IMR-90 (cell line): Measurements from ENCODE around the gene YIPF6. TPM values are rescaled to one million over a fixed set of nuclear protein-coding genes. Genes with fewer than 3 reads are reported as not detected.

ENCODE experiments used
- ATAC-seq: fragments of 200-7000 bp; cut with Tn5 transposase; 2 replicates; pipeline ENCODE4 v1.9.1; 2020; ENCODE audit warnings: low read depth, mild to moderate bottlenecking, moderate library complexity
- BruUV-seq: library from RNA; stranded (reverse); fragments of 400-500 nt; replicated peaks from 2 replicates; lab custom pipeline; 2021; lab: Mats Ljungman, UMichigan
- CTCF ChIA-PET: fragments of 300-600 bp; formaldehyde crosslinking; extraction: SDS; loops from one replicate; lab custom pipeline; 2021; ENCODE audit warnings: antibody characterized with exemption; lab: Yijun Ruan, JAX
- POLR2A ChIA-PET: fragments of 300-600 bp; sonication (Branson Sonifier 250); formaldehyde crosslinking; loops from one replicate; lab custom pipeline; 2022; ENCODE audit warnings: antibody characterized with exemption; ENCODE audit not compliant: unreplicated experiment; lab: Charles Lee
- DNase-seq: peaks from one replicate; pipeline ENCODE4 v3.0.0; 2013
- H2AFZ ChIP-seq: replicated peaks from 2 replicates; pipeline ENCODE3; 2013; ENCODE audit warnings: low read length, mild to moderate bottlenecking; ENCODE audit not compliant: poor library complexity
- H2AK5ac ChIP-seq: 2 replicates; pipeline ENCODE4 v1.6.1; 2013; ENCODE audit warnings: low read depth, low read length, inconsistent platforms
- H2AK9ac ChIP-seq: replicated peaks from 2 replicates; pipeline ENCODE3; 2013; ENCODE audit warnings: mild to moderate bottlenecking, low read depth, low read length, moderate library complexity; ENCODE audit not compliant: poor library complexity
- H2BK120ac ChIP-seq: 2 replicates; pipeline ENCODE4 v1.6.1; 2013; ENCODE audit warnings: low read depth, low read length, inconsistent platforms
- H2BK15ac ChIP-seq: 3 replicates; pipeline ENCODE4 v1.6.1; 2013; ENCODE audit warnings: low read depth, low read length, inconsistent platforms
- H2BK20ac ChIP-seq: 2 replicates; pipeline ENCODE4 v1.6.1; 2013; ENCODE audit warnings: low read depth, mild to moderate bottlenecking, inconsistent platforms, low read length, moderate library complexity
- H2BK5ac ChIP-seq: 2 replicates; pipeline ENCODE4 v1.6.1; 2013; ENCODE audit warnings: mild to moderate bottlenecking, low read depth, low read length, inconsistent platforms; ENCODE audit not compliant: poor library complexity, severe bottlenecking
- H3K14ac ChIP-seq: replicated peaks from 2 replicates; pipeline ENCODE4 v1.6.1; 2013; ENCODE audit warnings: low read depth, low read length, inconsistent platforms
- H3K18ac ChIP-seq: 2 replicates; pipeline ENCODE4 v1.6.1; 2013; ENCODE audit warnings: low read depth, low read length, control low read depth
- H3K23ac ChIP-seq: 2 replicates; pipeline ENCODE4 v1.6.1; 2013; ENCODE audit warnings: low read depth, low read length, inconsistent platforms
- H3K27ac ChIP-seq: 2 replicates; pipeline ENCODE4 v1.5.1; 2013; ENCODE audit warnings: mild to moderate bottlenecking, control low read depth, low read length; ENCODE audit not compliant: insufficient read depth
- H3K27me3 ChIP-seq: 2 replicates; pipeline ENCODE4 v1.6.1; 2013; ENCODE audit warnings: low read length; ENCODE audit not compliant: control insufficient read depth, insufficient read depth
- H3K36me3 ChIP-seq: 2 replicates; pipeline ENCODE4 v1.6.1; 2013; ENCODE audit warnings: low read length, mixed read lengths; ENCODE audit not compliant: control insufficient read depth, insufficient read depth
- H3K4ac ChIP-seq: 2 replicates; pipeline ENCODE4 v1.6.1; 2013; ENCODE audit warnings: low read depth, low read length, inconsistent platforms
- H3K4me1 ChIP-seq: 2 replicates; pipeline ENCODE4 v1.6.1; 2013; ENCODE audit warnings: low read length, mixed read lengths; ENCODE audit not compliant: control insufficient read depth, insufficient read depth
- H3K4me2 ChIP-seq: 2 replicates; pipeline ENCODE4 v1.6.1; 2013; ENCODE audit warnings: low read depth, mild to moderate bottlenecking, control low read depth, low read length, moderate library complexity
- H3K4me3 ChIP-seq: 2 replicates; pipeline ENCODE4 v1.5.1; 2013; ENCODE audit warnings: low read depth, mild to moderate bottlenecking, control low read depth, low read length, moderate library complexity; ENCODE audit not compliant: insufficient read depth
- H3K56ac ChIP-seq: 2 replicates; pipeline ENCODE4 v1.6.1; 2013; ENCODE audit warnings: low read length, inconsistent platforms; ENCODE audit not compliant: insufficient read depth; ENCODE audit errors: extremely low read depth
- H3K79me1 ChIP-seq, 2 experiments: 2 replicates each; pipeline ENCODE4 v1.6.1; 2013; ENCODE audit warnings: low read length in 2 of 2, inconsistent platforms in 1 of 2, low read depth in 1 of 2
- H3K9ac ChIP-seq: 2 replicates; pipeline ENCODE4 v1.6.1; 2013; ENCODE audit warnings: low read depth, low read length, control low read depth
- H3K9me1 ChIP-seq: 2 replicates; pipeline ENCODE4 v1.6.1; 2013; ENCODE audit warnings: low read length, inconsistent platforms; ENCODE audit not compliant: insufficient read depth
- H3K9me3 ChIP-seq: 2 replicates; pipeline ENCODE4 v1.6.1; 2013; ENCODE audit warnings: low read length; ENCODE audit not compliant: control insufficient read depth, insufficient read depth
- H4K20me1 ChIP-seq: 2 replicates; pipeline ENCODE4 v1.6.1; 2013; ENCODE audit warnings: low read length, inconsistent platforms; ENCODE audit not compliant: insufficient read depth
- H4K5ac ChIP-seq: 2 replicates; pipeline ENCODE4 v1.6.1; 2013; ENCODE audit warnings: mild to moderate bottlenecking, low read depth, low read length, control low read depth
- H4K8ac ChIP-seq, 2 experiments: 2 replicates each; pipeline ENCODE4 v1.6.1; 2013; ENCODE audit warnings: low read depth in 2 of 2, low read length in 2 of 2, control low read depth in 1 of 2, inconsistent platforms in 1 of 2
- H4K91ac ChIP-seq: 2 replicates; pipeline ENCODE4 v1.6.1; 2013; ENCODE audit warnings: low read depth, low read length, inconsistent platforms; ENCODE audit not compliant: insufficient read depth
- BHLHE40 ChIP-seq: fragments of 150-350 bp; IDR thresholded peaks from 2 replicates; pipeline ENCODE4 v1.6.1; 2016; ENCODE audit warnings: mild to moderate bottlenecking, low read depth, low read length
- CEBPB ChIP-seq: IDR thresholded peaks from 2 replicates; pipeline ENCODE4 v1.6.1; 2012; ENCODE audit warnings: low read depth, low read length, improper control_type of control experiment
- CHD1 ChIP-seq: IDR thresholded peaks from 2 replicates; pipeline ENCODE4 v1.6.1; 2012; ENCODE audit warnings: low read depth, low read length, improper control_type of control experiment
- CTCF ChIP-seq: conservative IDR thresholded peaks from 2 replicates; pipeline ENCODE4 v1.5.1; 2012; ENCODE audit warnings: mild to moderate bottlenecking, low read depth, low read length, improper control_type of control experiment
- MAFK ChIP-seq: IDR thresholded peaks from 2 replicates; pipeline ENCODE4 v1.6.1; 2012; ENCODE audit warnings: low read depth, low read length, improper control_type of control experiment
- MAZ ChIP-seq: IDR thresholded peaks from 2 replicates; pipeline ENCODE4 v1.6.1; 2012; ENCODE audit warnings: low read depth, mild to moderate bottlenecking, low read length, improper control_type of control experiment, moderate library complexity, borderline replicate concordance
- MXI1 ChIP-seq: IDR thresholded peaks from 2 replicates; pipeline ENCODE4 v1.6.1; 2012; ENCODE audit warnings: low read depth, mild to moderate bottlenecking, low read length, moderate library complexity, borderline replicate concordance
- NFE2L2 ChIP-seq: fragments of 150-350 bp; IDR thresholded peaks from 2 replicates; pipeline ENCODE4 v1.6.1; 2016; ENCODE audit warnings: low read depth, mild to moderate bottlenecking, low read length
- POLR2A ChIP-seq: IDR thresholded peaks from 2 replicates; pipeline ENCODE4 v1.6.1; 2012; ENCODE audit warnings: mild to moderate bottlenecking, low read depth, low read length
- RAD21 ChIP-seq: IDR thresholded peaks from 2 replicates; pipeline ENCODE4 v1.6.1; 2012; ENCODE audit warnings: low read length, improper control_type of control experiment
- RCOR1 ChIP-seq: IDR thresholded peaks from 2 replicates; pipeline ENCODE4 v1.6.1; 2012; ENCODE audit warnings: mild to moderate bottlenecking, low read length, improper control_type of control experiment; ENCODE audit not compliant: insufficient replicate concordance
- RFX5 ChIP-seq: IDR thresholded peaks from 2 replicates; pipeline ENCODE4 v1.8.0; 2012; ENCODE audit warnings: low read depth, mild to moderate bottlenecking, low read length, moderate library complexity
- SMC3 ChIP-seq: fragments of 150-350 bp; IDR thresholded peaks from 2 replicates; pipeline ENCODE4 v1.6.1; 2016; ENCODE audit warnings: low read depth, mild to moderate bottlenecking, antibody characterized with exemption, low read length, moderate library complexity
- WGBS, 2 experiments: methylation state at CpG; one replicate each; pipeline versions ENCODE4 v1.1.5 to v1.1.7; 2013; ENCODE audit warnings: missing lambda C conversion rate in 2 of 2; ENCODE audit not compliant: insufficient read length in 1 of 2; ENCODE audit errors: extremely low coverage in 2 of 2; 5-methylcytosine and 5-hydroxymethylcytosine counted together
- dilution Hi-C: fragments of 300-500 bp; cut with HindIII; formaldehyde crosslinking; loops from one replicate; pipeline ENCODE4 v1.14.3; 2018; ENCODE audit warnings: low sequenced_read_pairs; ENCODE audit not compliant: unreplicated experiment
- in situ Hi-C: fragments of 300-500 bp; cut with MboI; formaldehyde crosslinking; loops from 3 replicates; pipeline ENCODE4 v1.14.3; 2019; ENCODE audit warnings: low sequenced_read_pairs, inconsistent platforms, mixed read lengths
- intact Hi-C: fragments of 100-400 bp; cut with micrococcal nuclease; formaldehyde crosslinking; loops from 2 replicates; pipeline ENCODE4 v1.10.0; 2022
- polyA plus RNA-seq, 3 experiments: library from polyadenylated mRNA; depleted of rRNA; stranded (reverse); fragments of >200 nt; gene quantifications; 2 replicates each; pipeline ENCODE4 v1.2.3, GENCODE V29; 2012; ENCODE audit warnings: low replicate concordance in 1 of 3
- total RNA-seq: library from RNA; depleted of rRNA; stranded (reverse); fragments of >200 nt; gene quantifications from 2 replicates; pipeline ENCODE4 v1.2.3, GENCODE V29; 2012
- TF ChIP-seq, protein P1 (sequence below): fragments of 150-350 bp; IDR thresholded peaks from 2 replicates; pipeline ENCODE4 v1.6.1; 2017; ENCODE audit warnings: mild to moderate bottlenecking, antibody characterized with exemption, low read length, low read depth

The YIPF6 gene
- total and polyA plus RNA-seq, 2 of the 4 experiments (the other 2 are of a cell fraction): 9.7 to 22.4 TPM

GRCh38 chrX:68461093-68461492 is 37.8 kb upstream of the YIPF6 start:
- no peak overlapping the region for H3K4me3 ChIP-seq
- no peak overlapping the region for H2BK5ac ChIP-seq
- no peak overlapping the region; the same call in 1 of the 2 replicates for H2BK120ac ChIP-seq
- H3K27me3 ChIP-seq: no peaks in the 10 kb centered on the region
- no peak overlapping the region for H4K91ac ChIP-seq
- no peak overlapping the region for H2AFZ ChIP-seq
- H3K9ac ChIP-seq: no peak overlapping the region
- H3K23ac ChIP-seq: no peak overlapping the region
- DNase-seq (no peak), ATAC-seq (no peak)
- H3K4me2 ChIP-seq: no peak overlapping the region
- dilution Hi-C loops: no loop called here
- H3K27ac ChIP-seq: no peak overlapping the region
- in situ Hi-C loops: no loop called here
- H3K14ac ChIP-seq: no peak overlapping the region
- POLR2A ChIA-PET: no interaction called here
- intact Hi-C loops: no loop called here
- H2BK20ac ChIP-seq: no peak overlapping the region
- H2AK9ac ChIP-seq: no peak overlapping the region
- BruUV-seq: no TSS peak
- WGBS, 2 experiments: 64% methylated on average over 2 of the region's 6 CpGs; no CpG with 5 or more reads in 1 of the 2 experiments
- H3K36me3 ChIP-seq: no peaks in the 10 kb centered on the region
- TF ChIP-seq MAZ: no peak
- TF ChIP-seq BHLHE40: no peak
- no peak for TF ChIP-seq RAD21
- TF ChIP-seq, protein P1, sequence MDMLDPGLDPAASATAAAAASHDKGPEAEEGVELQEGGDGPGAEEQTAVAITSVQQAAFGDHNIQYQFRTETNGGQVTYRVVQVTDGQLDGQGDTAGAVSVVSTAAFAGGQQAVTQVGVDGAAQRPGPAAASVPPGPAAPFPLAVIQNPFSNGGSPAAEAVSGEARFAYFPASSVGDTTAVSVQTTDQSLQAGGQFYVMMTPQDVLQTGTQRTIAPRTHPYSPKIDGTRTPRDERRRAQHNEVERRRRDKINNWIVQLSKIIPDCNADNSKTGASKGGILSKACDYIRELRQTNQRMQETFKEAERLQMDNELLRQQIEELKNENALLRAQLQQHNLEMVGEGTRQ: no peak
- TF ChIP-seq POLR2A: no peak
- no peak for TF ChIP-seq CHD1
- no peak for TF ChIP-seq NFE2L2
- TF ChIP-seq CTCF: no peak
- no peak for TF ChIP-seq RCOR1
- no peak for TF ChIP-seq MXI1
- no peak for TF ChIP-seq MAFK
- TF ChIP-seq SMC3: no peak
- TF ChIP-seq CEBPB: no peak
- no peak for TF ChIP-seq RFX5
- H3K4ac ChIP-seq: no peak overlapping the region
- no peak overlapping the region for H2BK15ac ChIP-seq
- H3K56ac ChIP-seq: no peak overlapping the region
- no peak overlapping the region for H2AK5ac ChIP-seq
- no peak overlapping the region; a peak in 1 of 4 replicates for H4K8ac ChIP-seq
- no peaks in the 10 kb centered on the region for H3K9me3 ChIP-seq
- H3K18ac ChIP-seq: no peak overlapping the region
- CTCF ChIA-PET: no interaction called here
- no peaks in the 10 kb centered on the region for H3K9me1 ChIP-seq
- no peak overlapping the region for H4K5ac ChIP-seq
- H3K79me1 ChIP-seq: no peaks in the 10 kb centered on the region
- no peaks in the 10 kb centered on the region for H3K4me1 ChIP-seq
- no peaks in the 10 kb centered on the region for H4K20me1 ChIP-seq
